ENCODE data around the gene CKLF. TPM values are rescaled to one million over a fixed set of nuclear protein-coding genes. Genes with fewer than 3 reads are reported as not detected.

The CKLF gene
- total RNA-seq, 1 experiment from 2014 or later, result 21.0 TPM

- no peak for ATAC-seq
- H3K9me3 Mint-ChIP-seq, result peaks cover 3% of the 10 kb centered on the region
- POLR2A ChIA-PET, result no interaction called here
- H3K4me3 Mint-ChIP-seq, result no peak overlapping the region
- H3K27ac Mint-ChIP-seq, result no peak overlapping the region
- CTCF ChIA-PET, result interaction anchor here (0.7 to 2.1 kb wide), 3 partner anchors 17 to 227 kb away, joined by 3 to 6 read pairs (median 3); partner anchors contain the start of gene CKLF
- H3K36me3 Mint-ChIP-seq, result peaks cover 4% of the 10 kb centered on the region
- DNase-seq (ENCODE audit: low spot score), result no peak
- no peaks in the 10 kb centered on the region for H3K4me1 Mint-ChIP-seq
- TF ChIP-seq HMGXB4 (CRISPR knock-in tag; IDR thresholded peaks at IDR 0.05), result no peak
- TF ChIP-seq RORB (CRISPR knock-in tag; IDR thresholded peaks at IDR 0.05), result no peak
- no peak for TF ChIP-seq CBFB (CRISPR knock-in tag; IDR thresholded peaks at IDR 0.05; ENCODE audit: low read depth)
- TF ChIP-seq ZNF281 (CRISPR knock-in tag; IDR thresholded peaks at IDR 0.05), result no peak
- TF ChIP-seq ZNF532 (CRISPR knock-in tag; IDR thresholded peaks at IDR 0.05; ENCODE audit: borderline replicate concordance), result no peak
- no peaks in the 10 kb centered on the region for H3K27me3 Mint-ChIP-seq (ENCODE audit: low read depth)
Observed at GRCh38 chr16:66569131-66569530, 16.8 kb downstream of the CKLF start.

GRCh38 chr16:66569827-66570405 lies 17.5 kb downstream of the CKLF start:
- Mint-ChIP-seq H3K4me3 (no peak overlapping the region), H3K36me3 (peaks cover 4% of the 10 kb centered on the region), H3K9me3 (peaks cover 3% of the 10 kb centered on the region), H3K27me3 (ENCODE audit: low read depth) (no peaks in the 10 kb centered on the region), H3K27ac (no peak overlapping the region), H3K4me1 (no peaks in the 10 kb centered on the region)
- ChIA-PET CTCF (interaction anchor here (1.0 to 2.1 kb wide), 4 partner anchors 8 to 228 kb away, joined by 3 to 6 read pairs (median 4); partner anchors contain the start of gene CMTM2), POLR2A (no interaction called here)
- no peak for DNase-seq (ENCODE audit: low spot score)
- no peak for ATAC-seq
- TF ChIP-seq ATF6 (CRISPR knock-in tag; IDR thresholded peaks at IDR 0.05), result no peak
- TF ChIP-seq ZNF532 (CRISPR knock-in tag; IDR thresholded peaks at IDR 0.05; ENCODE audit: borderline replicate concordance), result no peak
- TF ChIP-seq NR2C2 (CRISPR knock-in tag; IDR thresholded peaks at IDR 0.05), result no peak
- TF ChIP-seq MAX (CRISPR knock-in tag; IDR thresholded peaks at IDR 0.05), result no peak
- no peak for TF ChIP-seq PREB (CRISPR knock-in tag; IDR thresholded peaks at IDR 0.05; ENCODE audit: borderline replicate concordance)
- TF ChIP-seq CDX4 (CRISPR knock-in tag; IDR thresholded peaks at IDR 0.05; ENCODE audit: borderline replicate concordance), result no peak

Measured in WTC11 (cell line).